Measurements from ENCODE around the gene CDIP1. TPM values are rescaled to one million over a fixed set of nuclear protein-coding genes. Genes with fewer than 3 reads are reported as not detected.

The CDIP1 gene
- total RNA-seq, 2 donors from 2014 or later, result 12.9 to 23.3 TPM

DNA sequence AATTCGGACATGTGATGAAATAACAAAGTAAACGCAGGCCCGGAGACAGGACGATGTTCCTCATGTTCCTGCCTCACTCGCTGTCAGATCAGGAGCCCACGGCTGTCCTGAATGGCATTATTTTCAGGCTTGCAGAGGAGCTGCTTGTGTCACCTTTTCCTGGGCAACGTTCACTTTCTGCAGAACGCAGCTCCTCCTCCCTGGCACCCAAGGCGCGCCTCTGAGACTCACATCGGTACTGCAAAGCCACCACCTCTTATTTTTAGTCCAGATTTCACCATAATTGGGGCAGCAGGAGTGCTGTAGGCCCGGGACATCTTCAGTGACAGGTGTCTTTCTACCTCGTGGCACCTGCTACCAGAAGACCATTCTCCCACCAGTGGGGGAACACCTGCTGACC is 9.6 kb upstream of the CDIP1 start:
- no peak for ATAC-seq
- Histone ChIP-seq H3K9me3 (no peaks in the 10 kb centered on the region), H3K27ac (no peak overlapping the region), H3K4me1 (peaks cover 5% of the 10 kb centered on the region), H3K27me3 (no peaks in the 10 kb centered on the region), H3K36me3 (replicated peaks in 1 of 2; ENCODE audit: insufficient read depth in 1 of 2, low read depth in 2 of 2) (no peaks in the 10 kb centered on the region), H3K4me3 (no peak overlapping the region)
- TF ChIP-seq, protein P1, sequence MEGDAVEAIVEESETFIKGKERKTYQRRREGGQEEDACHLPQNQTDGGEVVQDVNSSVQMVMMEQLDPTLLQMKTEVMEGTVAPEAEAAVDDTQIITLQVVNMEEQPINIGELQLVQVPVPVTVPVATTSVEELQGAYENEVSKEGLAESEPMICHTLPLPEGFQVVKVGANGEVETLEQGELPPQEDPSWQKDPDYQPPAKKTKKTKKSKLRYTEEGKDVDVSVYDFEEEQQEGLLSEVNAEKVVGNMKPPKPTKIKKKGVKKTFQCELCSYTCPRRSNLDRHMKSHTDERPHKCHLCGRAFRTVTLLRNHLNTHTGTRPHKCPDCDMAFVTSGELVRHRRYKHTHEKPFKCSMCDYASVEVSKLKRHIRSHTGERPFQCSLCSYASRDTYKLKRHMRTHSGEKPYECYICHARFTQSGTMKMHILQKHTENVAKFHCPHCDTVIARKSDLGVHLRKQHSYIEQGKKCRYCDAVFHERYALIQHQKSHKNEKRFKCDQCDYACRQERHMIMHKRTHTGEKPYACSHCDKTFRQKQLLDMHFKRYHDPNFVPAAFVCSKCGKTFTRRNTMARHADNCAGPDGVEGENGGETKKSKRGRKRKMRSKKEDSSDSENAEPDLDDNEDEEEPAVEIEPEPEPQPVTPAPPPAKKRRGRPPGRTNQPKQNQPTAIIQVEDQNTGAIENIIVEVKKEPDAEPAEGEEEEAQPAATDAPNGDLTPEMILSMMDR (IDR thresholded peaks at IDR 0.05), result no peak
- no peak for TF ChIP-seq POLR2A (IDR thresholded peaks at IDR 0.05)
- no peak for DNase-seq
- 56 to 67% methylated on average over 13 of the region's 13 CpGs for WGBS, 2 donors
- intact Hi-C loops (cut with DNase I), result no loop called here

DNA sequence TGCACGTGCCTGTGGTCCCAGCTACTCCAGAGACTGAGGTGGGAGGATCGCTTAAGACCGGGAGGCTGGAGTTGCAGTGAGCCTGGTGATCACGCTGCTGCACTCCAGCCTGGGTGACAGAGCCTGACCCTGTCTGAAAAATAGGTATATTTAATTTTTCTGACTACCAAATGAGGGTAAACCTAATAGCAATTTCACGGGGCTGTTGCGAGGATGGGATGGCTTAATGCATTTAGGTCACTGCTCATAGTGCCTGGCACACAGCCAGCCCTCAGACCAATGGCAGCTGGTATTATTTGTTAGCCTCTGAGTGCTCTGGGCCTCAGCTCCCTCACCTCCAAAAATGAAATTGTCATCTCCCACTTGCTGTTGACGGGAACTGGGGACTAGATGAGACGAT is 5.9 kb upstream of the CDIP1 start:
- Histone ChIP-seq H3K27me3 (no peaks in the 10 kb centered on the region), H3K9me3 (peaks cover 0 to 9% (median 0%) of the 10 kb centered on the region in 3 donors), H3K4me1 (peaks cover 5% of the 10 kb centered on the region), H3K4me3 (no peak overlapping the region), H3K27ac (no peak overlapping the region), H3K36me3 (replicated peaks in 1 of 2; ENCODE audit: insufficient read depth in 1 of 2, low read depth in 2 of 2) (no peaks in the 10 kb centered on the region)
- TF ChIP-seq, protein P1 (IDR thresholded peaks at IDR 0.05), result no peak
- no peak for TF ChIP-seq POLR2A (IDR thresholded peaks at IDR 0.05)
- 80 to 84% methylated on average over 8 of the region's 8 CpGs for WGBS, 2 donors
- intact Hi-C loops (cut with DNase I), result no loop called here
- ATAC-seq (no peak), DNase-seq (peak in 2 of 4 donors; percentile 36 to 50)

GRCh38 chr16:4539716-4540284 is 1.2 kb upstream of the CDIP1 start:
- intact Hi-C loops (cut with DNase I), result no loop called here
- Histone ChIP-seq H3K27me3 (no peaks in the 10 kb centered on the region), H3K4me1 (peaks cover 29% of the 10 kb centered on the region), H3K27ac (no peak overlapping the region), H3K9me3 (peaks cover 0 to 10% (median 0%) of the 10 kb centered on the region in 3 donors), H3K4me3 (no peak overlapping the region), H3K36me3 (replicated peaks in 1 of 2; ENCODE audit: insufficient read depth in 1 of 2, low read depth in 2 of 2) (no peaks in the 10 kb centered on the region)
- ATAC-seq (no peak), DNase-seq (no peak)
- no peak for TF ChIP-seq POLR2A (IDR thresholded peaks at IDR 0.05)
- TF ChIP-seq, protein P1 (IDR thresholded peaks at IDR 0.05), result no peak
- WGBS, 2 donors, result 91 to 97% methylated on average over 2 of the region's 2 CpGs

DNA sequence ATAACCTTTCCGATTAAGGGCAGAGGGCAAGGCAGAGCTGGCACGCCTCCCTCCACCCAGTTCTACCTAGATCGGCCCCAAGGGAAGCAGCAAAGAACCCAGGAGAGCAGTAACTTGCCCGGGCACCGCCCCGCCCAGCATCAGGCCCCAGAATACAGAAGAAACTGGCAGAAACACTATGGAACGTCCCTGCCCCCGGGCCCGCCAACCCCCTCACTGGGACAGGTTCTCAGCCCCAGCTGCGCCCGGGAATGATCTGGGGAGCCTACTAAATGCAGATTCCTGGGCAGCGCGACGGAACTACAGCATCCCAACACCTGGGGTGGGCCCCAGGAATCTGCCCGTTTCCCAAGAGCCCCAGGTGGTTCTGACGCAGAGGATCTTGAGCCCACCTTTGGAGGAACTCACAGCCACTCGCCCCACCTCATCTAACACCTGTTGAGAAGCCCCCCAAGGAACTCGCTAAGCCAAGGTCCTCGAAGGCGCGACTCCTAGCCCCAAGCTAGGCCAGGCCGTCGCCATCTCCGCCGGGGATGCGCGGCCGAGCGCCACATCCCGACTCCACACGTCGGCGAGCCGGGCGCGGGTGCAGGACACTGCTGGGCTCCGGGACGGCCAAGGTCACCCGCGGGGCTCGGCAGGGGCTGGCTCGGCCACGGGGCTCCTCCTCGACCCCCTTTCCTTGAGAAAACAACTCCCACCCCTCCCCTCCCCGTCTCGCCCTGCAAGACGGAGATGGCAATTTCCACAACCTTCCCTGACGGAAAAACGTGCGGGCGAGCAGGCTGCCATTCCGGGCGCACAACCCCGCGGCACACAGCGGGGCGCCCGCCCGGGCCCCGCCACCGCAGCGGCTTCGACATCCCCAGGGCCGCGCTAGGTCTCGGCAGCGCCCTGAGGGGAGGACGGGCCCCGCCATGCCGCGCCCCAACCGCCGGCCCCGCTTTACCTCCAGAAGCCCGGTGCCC is 913 bp downstream of the CDIP1 start:
- peaks cover 0 to 10% (median 0%) of the 10 kb centered on the region in 3 donors for H3K9me3 ChIP-seq
- H3K27me3 ChIP-seq, result no peaks in the 10 kb centered on the region
- H3K27ac ChIP-seq, result peak overlapping the region; percentile 83 to 94 (median 91)
- intact Hi-C loops (cut with DNase I), result no loop called here
- no peak for TF ChIP-seq POLR2A (IDR thresholded peaks at IDR 0.05)
- TF ChIP-seq, protein P1 (IDR thresholded peaks at IDR 0.05), result no peak
- H3K4me1 ChIP-seq, result peaks cover 42% of the 10 kb centered on the region
- peak in 3 of 4 donors; percentile 43 to 65 (median 62) for DNase-seq
- WGBS, 2 donors, result 9% methylated on average over 29 to 66 of the region's 75 CpGs
- peak overlapping the region; percentile 47 to 49 for H3K4me3 ChIP-seq
- H3K36me3 ChIP-seq (replicated peaks in 1 of 2; ENCODE audit: insufficient read depth in 1 of 2, low read depth in 2 of 2), result no peaks in the 10 kb centered on the region
- ATAC-seq, result peak; percentile 29

All from body of pancreas (tissue), 4 donors.